ENCODE measurements around the gene GMFB. TPM values are rescaled to one million over a fixed set of nuclear protein-coding genes. Genes with fewer than 3 reads are reported as not detected.
"Not testable (repeated sequence)": the region's sequence is repeated elsewhere in the genome, so short reads cannot be mapped to it uniquely, and the experiment has no call there.

The GMFB gene
- polyA plus RNA-seq, 3 donors: 79.2 to 88.7 (median 88.0) TPM

DNA sequence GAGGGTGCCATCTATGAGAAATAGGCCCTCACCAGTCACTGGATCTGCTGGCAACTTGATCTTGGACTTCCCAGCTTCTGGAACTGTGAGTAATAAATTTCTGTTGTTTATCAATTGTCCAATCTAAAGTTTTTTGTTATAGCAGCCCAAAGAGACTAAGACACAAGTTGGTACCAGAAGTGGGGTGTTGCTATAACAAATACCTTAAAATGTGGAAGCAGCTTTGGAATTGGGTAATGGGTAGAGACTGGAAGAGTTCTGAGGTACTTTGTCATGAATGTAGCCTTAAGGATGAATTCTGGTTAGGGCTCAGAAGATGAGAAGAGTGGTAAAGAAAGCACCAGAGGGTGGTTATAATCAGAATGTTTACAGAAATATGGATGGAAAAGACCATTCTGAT, 21.5 kb downstream of the GMFB start:
- DNase-seq: no peak

DNA sequence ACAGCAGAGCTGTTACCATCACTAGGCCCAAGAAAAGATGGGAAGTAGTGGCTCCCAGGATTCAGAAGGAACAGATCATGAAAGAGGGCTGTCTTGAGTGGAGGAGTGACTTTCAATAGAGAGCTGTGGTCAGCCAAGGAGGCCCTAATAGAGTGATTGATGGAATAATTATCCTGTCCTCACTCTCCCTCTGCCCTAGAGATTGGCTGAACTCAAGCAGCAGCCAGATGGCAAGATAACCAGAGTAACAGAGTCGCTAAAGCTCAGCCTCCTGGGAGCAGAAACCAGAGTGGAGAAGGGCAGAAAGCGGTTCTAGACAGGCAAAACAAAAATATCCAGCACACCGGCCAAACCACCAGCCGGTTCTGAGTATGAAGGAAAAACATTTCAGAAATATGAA, 23.1 kb downstream of the GMFB start:
- no peak for DNase-seq

DNA sequence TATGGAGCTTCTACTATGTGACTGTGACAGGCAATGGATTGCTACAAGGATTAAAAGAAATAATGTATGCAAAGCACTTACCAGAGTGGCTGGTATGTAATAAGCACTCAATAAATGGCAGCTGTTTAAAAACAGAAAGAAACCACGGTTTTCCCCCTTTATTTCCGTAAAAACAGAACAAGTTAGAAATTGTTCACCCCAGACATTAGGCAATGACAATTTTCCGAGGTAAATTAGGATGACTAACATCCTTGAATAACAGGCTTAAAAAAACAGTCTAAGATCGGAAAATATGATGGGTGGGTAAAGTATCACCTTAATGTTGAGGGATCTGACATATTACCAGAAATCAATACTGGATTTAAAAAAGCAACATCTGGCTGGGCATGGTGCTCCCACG, 26.7 kb downstream of the GMFB start:
- DNase-seq: no peak

DNA sequence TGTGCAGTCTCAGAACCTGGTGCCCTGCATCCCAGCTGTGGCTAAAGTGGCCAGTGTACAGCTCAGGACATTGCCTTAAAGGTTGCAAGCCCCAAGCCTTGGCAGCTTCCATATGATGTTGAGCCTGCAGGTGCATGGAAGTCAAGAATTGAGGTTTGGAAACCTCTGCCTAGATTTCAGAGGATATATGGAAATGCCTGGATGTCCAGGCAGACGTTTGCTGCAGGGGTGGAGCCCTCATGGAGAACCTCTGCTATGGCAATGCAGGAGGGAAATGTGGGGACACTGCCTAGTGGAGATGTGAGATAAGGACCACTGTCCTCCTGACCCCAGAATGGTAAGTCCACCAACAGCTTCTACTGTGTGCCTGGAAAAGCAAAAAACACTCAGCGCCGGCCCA, 29.7 kb downstream of the GMFB start:
- DNase-seq: no peak

DNA sequence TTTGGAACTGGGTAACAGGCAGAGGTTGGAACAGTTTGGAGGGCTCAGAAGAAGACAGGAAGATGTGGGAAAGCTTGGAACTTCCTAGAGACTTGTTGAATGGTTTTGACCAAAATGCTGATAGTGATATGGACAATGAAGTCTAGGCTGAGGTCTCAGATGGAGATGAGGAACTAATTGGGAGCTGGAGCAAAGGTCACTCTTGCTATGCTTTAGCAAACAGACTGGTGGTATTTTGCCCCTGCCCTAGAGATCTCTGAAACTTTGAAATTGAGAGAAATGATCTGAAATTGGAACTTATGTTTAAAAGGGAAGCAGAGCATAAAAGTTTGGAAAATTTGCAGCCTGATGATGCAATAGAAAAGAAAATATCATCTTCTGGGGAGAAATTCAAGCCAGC, 30.2 kb downstream of the GMFB start:
- DNase-seq: not testable (repeated sequence)

DNA sequence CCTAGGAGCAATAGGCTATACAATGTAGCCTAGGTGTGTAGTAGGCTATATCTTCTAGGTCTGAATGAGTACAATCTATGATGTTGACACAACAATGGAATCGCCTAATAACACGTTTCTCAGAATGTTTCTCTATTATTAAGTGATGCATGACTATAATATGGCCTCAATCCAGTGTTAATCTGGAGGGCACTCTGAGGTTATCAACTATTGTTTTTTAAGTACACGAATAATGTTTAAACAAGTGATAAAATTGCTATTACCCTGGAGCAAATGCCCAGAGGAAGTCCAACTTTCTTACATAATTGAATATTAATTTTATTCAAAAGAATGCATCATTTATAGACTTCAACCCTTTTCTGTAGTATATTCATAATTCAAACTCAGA, 31.2 kb downstream of the GMFB start:
- DNase-seq: no peak

DNA sequence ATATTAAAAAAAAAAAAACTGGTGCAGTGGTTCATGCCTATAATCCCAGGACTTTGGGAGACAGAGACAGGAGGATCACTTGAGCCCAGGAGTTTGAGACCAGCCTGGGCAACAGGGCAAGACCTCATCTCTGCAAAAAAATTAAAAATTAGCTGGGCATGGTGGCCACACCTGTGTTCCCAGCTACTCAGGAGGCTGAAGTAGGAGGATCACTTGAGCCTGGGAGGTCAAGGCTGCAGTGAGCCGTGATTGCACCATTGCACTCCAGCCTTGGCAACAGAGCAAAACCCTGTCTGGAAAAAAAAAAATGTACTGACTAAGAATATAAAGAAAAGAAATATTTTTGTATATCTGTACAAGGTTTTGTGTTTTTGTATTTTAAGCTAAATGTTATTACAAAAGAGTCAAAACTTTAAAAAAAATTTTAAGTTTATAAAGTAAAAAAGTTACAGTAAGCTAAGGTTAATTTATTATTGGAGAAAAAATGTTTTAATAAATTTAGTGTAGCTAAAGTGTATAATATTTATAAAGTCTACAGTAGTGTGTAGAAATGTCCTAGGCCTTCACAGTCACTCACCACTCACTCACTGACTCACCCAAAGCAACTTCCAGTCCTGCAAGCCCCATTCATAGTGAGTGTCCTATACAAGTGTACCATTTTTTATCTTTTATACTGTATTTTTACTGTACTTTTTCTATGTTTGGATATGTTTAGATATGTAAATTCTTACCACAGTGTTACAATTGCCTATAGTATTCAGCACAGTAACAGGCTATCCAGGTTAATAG, 31.8 kb downstream of the GMFB start:
- DNase-seq: not testable (repeated sequence)

DNA sequence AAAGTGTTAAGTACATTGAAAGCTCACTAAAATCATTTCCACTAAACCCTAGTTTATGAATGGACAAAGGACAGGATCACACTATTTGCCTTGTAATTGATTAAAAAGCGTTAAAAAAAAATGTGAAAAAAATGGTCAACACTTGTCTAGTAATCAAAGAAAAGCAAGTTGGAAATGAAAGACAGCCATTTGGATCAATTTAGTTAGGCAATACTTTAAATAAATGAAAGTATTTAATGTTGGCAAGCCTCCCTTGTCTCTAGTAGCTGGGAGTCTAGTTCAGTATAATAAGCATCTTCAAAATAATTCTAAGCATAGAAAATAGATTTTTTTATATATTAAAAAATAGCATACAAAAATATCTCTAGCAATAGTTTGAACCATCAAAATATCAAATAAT, 33.4 kb downstream of the GMFB start:
- no peak for DNase-seq

DNA sequence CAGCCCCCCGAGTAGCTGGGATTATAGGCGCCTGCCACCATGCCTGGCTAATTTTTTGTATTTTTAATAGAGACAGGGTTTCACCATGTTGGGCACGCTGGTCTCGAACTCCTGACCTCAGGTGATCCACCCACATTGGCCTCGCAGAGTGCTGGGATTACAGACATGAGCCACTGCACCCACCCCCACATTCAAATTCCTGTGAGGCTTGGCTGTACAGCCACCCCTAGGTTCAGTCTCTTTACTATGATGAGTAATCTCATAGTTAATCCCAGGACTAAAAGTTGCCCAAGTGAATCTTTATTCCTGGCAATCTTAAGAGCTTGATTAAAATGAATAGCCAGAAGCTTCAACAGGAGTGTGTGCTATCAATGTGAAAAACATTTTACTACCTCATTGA, 34.8 kb downstream of the GMFB start:
- not testable (repeated sequence) for DNase-seq

DNA sequence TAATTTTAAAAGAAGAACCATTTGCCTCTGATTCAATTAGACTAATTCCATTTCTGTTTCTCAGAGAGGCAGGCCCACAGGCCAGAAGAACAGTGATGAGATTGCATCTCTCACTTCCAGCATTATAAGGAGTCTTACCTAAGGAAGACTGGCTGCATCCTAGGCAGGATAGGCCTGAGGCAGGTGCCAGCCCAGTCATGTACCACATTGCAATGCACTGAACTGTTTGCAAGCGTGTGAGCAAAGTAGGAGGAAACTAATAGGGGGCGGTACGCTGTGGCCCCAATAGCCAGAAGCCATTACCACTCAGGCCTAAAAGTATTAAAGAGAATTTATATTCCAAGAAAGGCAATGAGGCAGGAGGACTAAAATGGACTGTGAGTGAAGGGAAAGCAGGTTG, 35.5 kb downstream of the GMFB start:
- DNase-seq: no peak

DNA sequence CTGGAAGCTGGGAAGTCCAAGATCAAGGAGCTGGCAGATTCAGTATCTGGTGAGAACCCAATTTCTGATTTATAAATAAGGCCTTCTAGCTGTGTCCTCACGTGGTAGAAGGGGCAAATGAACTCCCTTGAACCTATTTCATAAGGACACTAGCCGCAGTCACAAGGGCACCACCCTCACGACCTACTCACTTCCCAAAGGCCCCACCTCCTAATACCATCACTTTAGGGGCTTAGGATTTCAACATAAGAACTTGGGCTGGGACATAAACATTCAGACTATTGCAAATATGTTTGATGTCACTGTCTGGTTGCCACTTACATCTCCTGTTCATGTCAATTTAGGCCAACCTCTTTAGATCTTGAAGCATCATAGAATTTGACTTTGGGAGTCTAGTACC, 36.8 kb downstream of the GMFB start:
- no peak for DNase-seq

DNA sequence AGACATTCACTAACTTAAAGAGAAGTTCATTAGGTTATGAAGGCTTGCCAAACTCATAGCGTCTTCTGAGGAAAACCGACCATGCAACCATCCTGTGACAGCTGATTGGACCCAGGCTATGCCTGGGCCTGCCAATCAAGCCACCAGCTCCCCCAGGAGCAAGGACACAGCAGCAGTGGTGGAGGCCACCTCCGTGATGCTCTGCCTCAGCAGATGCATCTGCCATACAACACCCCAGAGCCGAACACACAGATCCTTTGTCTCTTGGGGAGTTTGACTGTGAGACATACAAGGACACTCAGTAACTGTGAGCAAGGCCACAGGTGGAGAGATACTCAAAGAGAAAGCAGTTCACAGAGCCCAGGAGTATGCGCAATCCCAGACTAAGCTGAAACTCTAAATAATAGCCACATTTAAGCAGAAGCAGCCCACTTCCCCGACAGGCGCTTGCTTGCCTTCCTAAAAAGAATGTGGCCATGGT, 37.6 kb downstream of the GMFB start:
- DNase-seq: no peak

DNA sequence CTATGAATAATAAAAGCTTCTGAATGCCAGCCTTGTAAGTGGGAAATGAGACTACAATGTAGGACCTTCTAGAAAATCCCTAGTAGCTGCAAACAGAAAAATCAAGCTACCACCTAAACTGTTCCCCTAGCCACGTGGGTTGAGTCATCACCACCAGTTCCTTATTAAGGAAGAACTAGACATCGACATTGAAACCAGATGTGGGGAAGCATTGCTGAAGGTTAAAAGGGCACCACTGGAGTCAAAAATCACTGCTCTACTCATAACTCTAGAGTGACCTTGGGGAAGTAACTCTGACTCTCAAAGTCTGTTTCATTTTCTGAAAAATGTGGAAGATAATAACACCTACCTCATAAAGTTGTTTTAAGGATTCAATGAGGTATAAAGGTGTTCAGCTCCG, 38.2 kb downstream of the GMFB start:
- no peak for DNase-seq

DNA sequence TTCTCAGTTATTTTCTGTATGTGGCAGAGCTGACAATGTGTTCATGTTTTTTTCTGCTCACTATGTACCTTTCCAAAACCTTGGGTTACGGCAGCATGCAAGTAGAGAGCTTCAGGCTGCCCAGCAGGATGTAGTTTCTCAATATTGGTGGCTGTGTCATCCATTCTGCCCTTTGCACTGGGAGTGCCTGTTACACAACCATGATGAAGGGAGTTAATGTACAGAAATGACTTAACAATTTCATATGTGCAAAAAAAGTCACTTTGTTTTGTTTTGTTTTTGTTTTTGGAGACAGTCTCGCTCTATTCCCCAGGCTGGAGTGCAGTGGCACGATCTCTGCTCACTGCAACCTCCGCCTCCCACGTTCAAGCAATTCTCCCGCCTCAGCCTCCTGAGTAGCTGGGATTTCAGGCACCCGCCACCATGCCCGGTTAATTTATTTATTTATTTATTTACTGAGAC, 41.5 kb downstream of the GMFB start:
- no peak for DNase-seq

DNA sequence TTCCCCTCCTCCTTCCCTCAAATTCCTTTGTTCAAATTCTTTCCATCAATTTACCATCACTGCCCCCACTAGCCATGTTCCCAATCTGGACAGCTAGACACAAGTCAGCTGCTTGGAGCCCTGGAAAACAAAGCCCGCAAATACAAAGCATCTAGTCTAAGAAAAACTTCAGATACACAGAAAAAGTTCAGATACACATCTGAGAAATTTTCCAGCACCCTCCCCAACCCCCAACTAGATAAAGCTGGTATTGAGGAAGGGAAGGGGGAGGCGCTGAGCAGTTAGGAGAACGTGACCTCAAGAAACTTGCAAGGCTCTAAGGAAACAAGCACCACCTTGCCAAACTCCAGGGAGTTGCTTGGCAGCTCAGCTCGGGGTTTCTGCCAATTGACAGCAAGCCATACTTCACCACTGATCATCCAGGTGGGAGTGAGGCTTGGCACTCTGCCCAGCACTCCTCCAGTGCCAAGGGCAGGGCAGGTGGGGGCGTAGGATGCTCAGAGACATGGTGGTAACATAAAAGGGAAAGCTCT, 42.6 kb downstream of the GMFB start:
- peak; percentile 84 for DNase-seq

DNA sequence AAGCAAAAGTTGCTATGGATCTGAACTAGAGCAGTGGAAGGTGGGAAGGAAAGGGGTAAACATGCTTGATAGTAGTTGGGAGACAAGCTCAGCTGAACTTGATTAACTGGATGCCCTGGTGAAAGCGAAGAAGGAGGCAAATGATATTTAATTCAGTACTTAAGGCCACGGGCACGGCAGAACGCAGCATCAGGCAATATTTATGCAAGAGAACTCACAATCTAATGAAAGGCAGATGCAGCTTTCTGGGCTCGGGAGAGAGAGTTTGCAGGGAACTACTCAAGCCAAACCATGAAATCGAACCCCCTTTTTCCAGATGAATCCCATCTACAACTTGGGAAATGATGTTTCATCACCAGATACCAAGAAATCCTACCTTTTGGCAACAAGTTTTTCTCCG, 44.1 kb downstream of the GMFB start:
- DNase-seq: no peak

DNA sequence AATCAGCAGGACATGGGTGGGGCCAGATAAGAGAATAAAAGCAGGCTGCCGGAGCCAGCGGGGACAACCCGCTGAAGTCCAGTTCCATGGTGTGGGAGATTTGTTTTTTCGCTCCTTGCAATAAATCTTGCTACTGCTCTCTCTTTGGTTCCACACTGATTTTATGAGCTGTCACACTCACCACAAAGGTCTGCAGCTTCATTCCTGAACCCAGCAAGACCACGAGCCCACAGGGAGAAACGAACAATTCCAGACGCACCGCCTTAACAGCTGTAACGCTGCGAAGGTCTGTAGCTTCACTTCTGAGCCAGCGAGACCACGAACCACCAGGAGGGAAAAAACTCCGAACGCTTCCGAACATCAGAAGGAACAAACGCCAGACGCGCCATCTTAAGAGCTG, 44.8 kb downstream of the GMFB start:
- peak; percentile 41 for DNase-seq

DNA sequence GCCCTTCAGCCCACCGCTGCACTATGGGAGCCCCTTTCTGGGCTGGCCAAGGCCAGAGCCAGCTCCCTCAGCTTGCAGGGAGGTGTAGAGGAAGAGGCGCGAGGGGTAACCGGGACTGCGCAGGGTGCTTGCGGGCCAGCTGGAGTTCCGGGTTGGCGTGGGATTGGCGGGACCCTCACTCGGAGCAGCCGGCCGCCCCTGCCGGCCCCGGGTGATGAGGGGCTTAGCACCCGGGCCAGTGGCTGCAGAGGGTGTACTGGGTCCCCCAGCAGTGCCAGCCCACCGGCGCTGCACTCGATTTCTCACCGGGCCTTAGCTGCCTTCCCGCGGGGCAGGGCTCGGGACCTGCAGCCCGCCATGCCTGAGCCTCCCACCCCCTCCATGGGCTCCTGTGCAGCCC, 45.8 kb downstream of the GMFB start:
- not testable (repeated sequence) for DNase-seq

DNA sequence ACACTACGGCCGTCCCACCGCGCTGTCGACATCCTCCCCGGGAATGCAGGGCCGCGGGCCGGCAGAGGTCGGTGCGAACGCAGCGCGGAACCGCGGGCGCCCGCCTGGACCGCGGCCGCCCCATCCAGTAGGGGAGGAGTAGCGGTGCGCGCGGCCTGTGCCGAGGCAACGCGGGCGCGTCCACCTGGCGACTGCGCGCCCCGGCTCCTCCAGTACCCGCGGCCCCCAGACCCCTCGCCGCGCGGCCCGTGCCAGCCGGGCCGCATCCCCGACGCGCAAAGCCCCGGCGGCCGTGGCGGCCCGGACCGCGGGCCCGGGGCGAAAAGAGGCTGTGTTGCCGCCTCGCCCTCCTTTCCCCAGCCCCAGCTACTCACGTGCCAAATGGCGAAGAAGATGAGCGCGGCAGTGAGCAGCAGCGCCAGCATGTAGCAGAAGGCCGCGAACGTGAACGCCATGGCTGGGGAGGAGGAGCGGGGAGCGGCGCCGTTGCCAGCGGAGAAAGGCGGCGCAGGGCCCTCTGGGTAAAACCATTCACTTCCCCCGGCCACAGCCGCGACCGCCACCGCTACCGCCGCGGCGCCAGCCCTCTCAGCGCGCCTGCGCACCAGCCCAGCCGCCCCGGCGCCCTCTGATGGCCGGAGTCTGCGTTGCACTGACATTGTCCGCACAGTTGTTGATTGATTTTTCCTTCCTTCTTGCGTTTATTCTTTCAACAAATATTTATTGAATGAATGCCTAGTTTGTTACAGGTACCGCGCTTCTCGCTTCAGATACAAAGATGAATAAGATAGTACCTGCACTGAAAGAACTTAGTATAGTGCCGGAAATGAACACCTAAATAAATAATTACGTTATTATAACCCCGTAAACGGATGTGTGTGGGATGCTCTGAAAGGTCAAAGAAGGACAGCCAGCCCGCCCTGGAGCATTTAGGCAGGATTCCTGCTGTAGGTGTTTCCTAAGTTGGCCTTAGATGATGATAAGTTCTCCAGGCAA, 47.6 kb downstream of the GMFB start, which contains the start of gene CNIH1:
Gene CNIH1 (minus strand): TSS at position 502 of the 996 bp plus-strand sequence. CDS start 47 bp downstream, at position 455.
- peak; percentile 92 for DNase-seq

DNA sequence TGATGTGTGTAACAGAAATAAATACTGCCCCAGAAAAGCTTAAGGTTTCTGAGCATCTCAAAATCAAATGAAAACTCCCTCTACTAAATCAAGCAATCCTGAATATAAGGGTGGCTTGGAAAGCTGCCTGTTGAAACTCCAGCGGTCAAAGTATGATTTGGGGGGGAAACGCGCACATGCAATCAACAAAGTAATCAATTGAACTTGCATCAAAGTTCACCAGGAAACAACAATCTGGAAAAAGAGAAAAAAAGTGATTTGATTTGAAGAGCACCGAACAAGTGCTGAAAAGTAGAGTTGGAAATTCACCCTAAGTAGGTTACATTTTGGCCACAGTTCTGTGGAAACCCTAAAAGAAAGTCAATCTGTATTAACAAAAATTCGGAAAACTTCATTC, 48.3 kb downstream of the GMFB start:
- no peak for DNase-seq

DNA sequence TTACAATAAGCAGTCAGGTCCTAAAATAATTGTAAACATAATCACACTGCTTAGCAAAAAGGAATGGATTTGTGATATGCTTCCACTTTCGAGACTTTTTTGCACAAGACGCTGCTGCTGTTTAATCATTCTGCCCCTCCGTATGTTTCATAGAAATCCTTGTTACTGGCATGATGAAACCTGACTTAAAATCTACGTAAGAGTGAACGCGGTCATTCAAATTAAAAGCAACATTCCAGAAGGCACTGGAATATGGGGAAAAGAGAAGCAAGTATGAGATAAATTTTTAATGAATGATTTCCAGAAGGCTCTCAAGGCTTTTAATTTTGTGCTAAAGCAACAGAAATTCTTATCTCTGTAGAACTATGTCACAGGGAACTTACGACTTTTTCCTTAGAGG, 48.7 kb downstream of the GMFB start:
- no peak for DNase-seq

DNA sequence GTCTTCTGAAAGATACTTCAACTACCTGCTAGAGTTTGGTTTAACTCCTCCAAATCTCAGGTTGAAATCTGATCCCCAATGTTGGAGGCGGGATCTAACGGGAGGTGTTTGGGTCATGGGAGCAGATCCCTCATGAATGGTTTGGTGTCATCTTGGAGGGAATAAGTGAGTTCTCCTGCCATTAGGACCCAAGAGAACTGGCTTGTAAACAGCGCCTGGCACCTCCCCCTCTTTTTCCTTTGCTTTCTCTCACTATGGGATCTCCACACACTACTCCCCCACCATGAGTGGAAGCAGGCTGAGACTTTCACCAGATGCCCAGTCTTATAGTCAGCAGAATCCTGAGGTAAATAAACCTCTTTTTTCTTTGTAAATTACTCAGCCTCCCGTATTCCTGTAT, 50.1 kb downstream of the GMFB start:
- no peak for DNase-seq

All from renal pelvis (tissue), 4 donors.